ENCODE measurements around the gene ATP2A3.

The ATP2A3 gene

GRCh38 chr17:3910420-3911270, 53.6 kb downstream of the ATP2A3 start:
- no peak for DNase-seq (ENCODE audit: low spot score)

- DNase-seq (ENCODE audit: low spot score) = no peak
Observed at GRCh38 chr17:3909257-3909656, 55.0 kb downstream of the ATP2A3 start.

GRCh38 chr17:3907483-3908216, 56.6 kb downstream of the ATP2A3 start:
- DNase-seq (ENCODE audit: low spot score) = peak; percentile 6

- no peak for DNase-seq (ENCODE audit: low spot score)
Observed at GRCh38 chr17:3906881-3907280, 57.4 kb downstream of the ATP2A3 start.

- DNase-seq (ENCODE audit: low spot score) = no peak
Observed at GRCh38 chr17:3905017-3905520, 59.2 kb downstream of the ATP2A3 start.

GRCh38 chr17:3904501-3904900, 59.7 kb downstream of the ATP2A3 start:
- DNase-seq (ENCODE audit: low spot score) = no peak

GRCh38 chr17:3903881-3904290, 60.4 kb downstream of the ATP2A3 start:
- DNase-seq (ENCODE audit: low spot score) = no peak

GRCh38 chr17:3903051-3903825, 61.0 kb downstream of the ATP2A3 start:
- DNase-seq (ENCODE audit: low spot score) = no peak

GRCh38 chr17:3900646-3901045, 63.6 kb downstream of the ATP2A3 start:
- no peak for DNase-seq (ENCODE audit: low spot score)

GRCh38 chr17:3897731-3898130, 66.5 kb downstream of the ATP2A3 start:
- no peak for DNase-seq (ENCODE audit: low spot score)

GRCh38 chr17:3896968-3897235, 67.3 kb downstream of the ATP2A3 start:
- no peak for DNase-seq (ENCODE audit: low spot score)

GRCh38 chr17:3896108-3896967, 67.9 kb downstream of the ATP2A3 start:
- no peak for DNase-seq (ENCODE audit: low spot score)

GRCh38 chr17:3895354-3895753, 68.9 kb downstream of the ATP2A3 start:
- DNase-seq (ENCODE audit: low spot score) = no peak

GRCh38 chr17:3894911-3895343, 69.3 kb downstream of the ATP2A3 start:
- DNase-seq (ENCODE audit: low spot score) = no peak

- no peak for DNase-seq (ENCODE audit: low spot score)
Observed at GRCh38 chr17:3894188-3894587, 70.0 kb downstream of the ATP2A3 start.

GRCh38 chr17:3893720-3894116, 70.5 kb downstream of the ATP2A3 start:
- DNase-seq (ENCODE audit: low spot score) = no peak

- peak; percentile 89 for DNase-seq (ENCODE audit: low spot score)
Observed at GRCh38 chr17:3893003-3893719, 71.1 kb downstream of the ATP2A3 start, which contains the start of gene CAMKK1. CAMKK1 (minus strand) TSS chr17:3893053; CDS start chr17:3885687, 7,366 bp downstream.

- DNase-seq (ENCODE audit: low spot score) = peak; percentile 75
Observed at GRCh38 chr17:3892095-3892998, 71.9 kb downstream of the ATP2A3 start.

GRCh38 chr17:3891626-3892094, 72.6 kb downstream of the ATP2A3 start:
- no peak for DNase-seq (ENCODE audit: low spot score)

- DNase-seq (ENCODE audit: low spot score) = no peak
Observed at GRCh38 chr17:3890878-3891219, 73.4 kb downstream of the ATP2A3 start.

All from CD4-positive, alpha-beta T cell treated with Interleukin-2 at 100 ng/mL for 4 hours (primary cell).